ENCODE results near the gene GNRH2. TPM values are rescaled to one million over a fixed set of nuclear protein-coding genes. Genes with fewer than 3 reads are reported as not detected.
A peak's percentile ranks its signal among the peaks of the same experiment; 100 is the strongest.
"Not testable (repeated sequence)": the region's sequence is repeated elsewhere in the genome, so short reads cannot be mapped to it uniquely, and the experiment has no call there.

The GNRH2 gene
- total RNA-seq, 1 donor from 2014 or later = not detected

- no peak for DNase-seq (ENCODE audit: low spot score in 2 of 2)
- no peak for TF ChIP-seq CTCF (IDR thresholded peaks at IDR 0.05)
- Histone ChIP-seq H3K9me3 (no peaks in the 10 kb centered on the region), H3K4me3 (peak overlapping the region; percentile 89 to 93), H3K36me3 (peaks cover 14 to 24% of the 10 kb centered on the region in 2 donors), H3K27me3 (no peaks in the 10 kb centered on the region), H3K27ac (peak overlapping the region; percentile 91 to 92), H3K4me1 (peaks cover 7 to 17% of the 10 kb centered on the region in 2 donors)
- intact Hi-C loops (cut with DNase I) = loop anchor here (5.0 to 10.0 kb wide), 6 partner anchors 125 to 1152 kb away; partner anchors contain the start of genes DNAAF9, IDH3B, LZTS3 and PCED1A
Observed at GRCh38 chr20:3046677-3047462, 3.4 kb downstream of the GNRH2 start.

GRCh38 chr20:3047486-3048419 lies 4.3 kb downstream of the GNRH2 start:
- H3K4me3 ChIP-seq = peak overlapping the region in 1 of 2 donors; percentile 93
- H3K4me1 ChIP-seq = peaks cover 7 to 8% of the 10 kb centered on the region in 2 donors
- H3K36me3 ChIP-seq = peaks cover 14 to 24% of the 10 kb centered on the region in 2 donors
- DNase-seq (ENCODE audit: low spot score in 2 of 2) = no peak
- H3K27me3 ChIP-seq = no peaks in the 10 kb centered on the region
- intact Hi-C loops (cut with DNase I) = loop anchor here (5.0 to 10.0 kb wide), 6 partner anchors 125 to 1153 kb away; partner anchors contain the start of genes DNAAF9, IDH3B, LZTS3 and PCED1A
- H3K27ac ChIP-seq = no peak overlapping the region
- no peaks in the 10 kb centered on the region for H3K9me3 ChIP-seq
- no peak for TF ChIP-seq CTCF (IDR thresholded peaks at IDR 0.05)

GRCh38 chr20:3051385-3052019 lies 8.1 kb downstream of the GNRH2 start:
- H3K9me3 ChIP-seq = no peaks in the 10 kb centered on the region
- DNase-seq (ENCODE audit: low spot score in 2 of 2) = no peak
- no peak for TF ChIP-seq CTCF (IDR thresholded peaks at IDR 0.05)
- no peak overlapping the region for H3K4me3 ChIP-seq
- intact Hi-C loops (cut with DNase I) = loop anchor here (2.0 kb wide), 1 partner anchor 63 kb away; no protein-coding TSS in a partner anchor
- H3K27ac ChIP-seq = no peak overlapping the region
- H3K27me3 ChIP-seq = no peaks in the 10 kb centered on the region
- H3K36me3 ChIP-seq = peaks cover 14 to 24% of the 10 kb centered on the region in 2 donors
- peaks cover 6 to 8% of the 10 kb centered on the region in 2 donors for H3K4me1 ChIP-seq

GRCh38 chr20:3059489-3059888 lies 16.1 kb downstream of the GNRH2 start:
- no peak for DNase-seq (ENCODE audit: low spot score in 2 of 2)
- H3K4me3 ChIP-seq = no peak overlapping the region
- no peak for TF ChIP-seq CTCF (IDR thresholded peaks at IDR 0.05)

GRCh38 chr20:3064119-3064518 lies 20.7 kb downstream of the GNRH2 start:
- H3K4me1 ChIP-seq; H3K27ac ChIP-seq; DNase-seq (ENCODE audit: low spot score in 2 of 2); H3K36me3 ChIP-seq; H3K9me3 ChIP-seq; H3K27me3 ChIP-seq; intact Hi-C loops (cut with DNase I); H3K4me3 ChIP-seq: not testable (repeated sequence)

More at GRCh38 chr20:3059489-3059888, 16.1 kb downstream of the GNRH2 start:
- no peaks in the 10 kb centered on the region for H3K4me1 ChIP-seq
- no peaks in the 10 kb centered on the region for H3K27me3 ChIP-seq
- intact Hi-C loops (cut with DNase I) = no loop called here
- no peaks in the 10 kb centered on the region for H3K9me3 ChIP-seq
- no peaks in the 10 kb centered on the region for H3K36me3 ChIP-seq
- no peak overlapping the region for H3K27ac ChIP-seq

All from ascending aorta (tissue), 2 donors.